ENCODE measurements around the gene TARBP2.

The TARBP2 gene

DNA sequence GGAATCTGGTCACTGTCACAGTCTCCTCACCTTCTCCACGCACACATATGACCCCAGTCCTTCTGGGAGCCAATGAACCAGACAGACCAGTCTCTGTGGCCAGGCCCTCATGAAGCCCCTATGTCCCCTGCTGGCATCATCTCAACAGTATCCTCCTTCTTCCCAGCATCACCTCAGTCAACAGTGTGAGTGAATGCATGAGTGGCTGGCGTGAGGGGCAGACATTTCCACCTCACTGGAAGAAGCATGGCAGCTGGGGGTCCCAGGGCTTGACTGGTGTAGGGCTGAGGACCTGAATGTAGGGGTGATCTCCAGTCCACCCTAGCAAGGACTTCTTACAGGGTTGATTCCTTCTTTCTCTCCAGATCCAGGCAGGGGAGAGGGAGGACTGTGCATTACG is 3.6 kb upstream of the TARBP2 start:
- DNase-seq: no peak

DNA sequence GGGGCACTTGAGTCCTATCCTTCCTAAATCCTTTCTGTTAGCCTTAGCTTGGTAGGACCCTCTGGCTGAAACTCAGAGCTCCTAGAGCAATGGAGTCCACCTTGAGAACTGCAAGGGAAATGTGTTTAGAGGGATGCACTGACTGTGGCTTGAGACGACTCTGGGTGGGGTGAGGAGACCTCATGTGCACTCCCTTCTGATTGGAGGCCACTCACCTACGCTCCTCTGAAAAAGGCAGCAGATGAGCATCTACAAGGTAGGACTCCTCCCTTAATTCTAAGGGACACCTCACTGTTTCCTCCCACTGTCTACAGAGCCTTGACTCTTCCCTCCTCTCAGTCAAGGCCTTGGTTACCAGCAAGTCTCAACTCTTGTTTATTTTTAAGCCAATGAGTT is 2.9 kb upstream of the TARBP2 start:
- no peak for DNase-seq

DNA sequence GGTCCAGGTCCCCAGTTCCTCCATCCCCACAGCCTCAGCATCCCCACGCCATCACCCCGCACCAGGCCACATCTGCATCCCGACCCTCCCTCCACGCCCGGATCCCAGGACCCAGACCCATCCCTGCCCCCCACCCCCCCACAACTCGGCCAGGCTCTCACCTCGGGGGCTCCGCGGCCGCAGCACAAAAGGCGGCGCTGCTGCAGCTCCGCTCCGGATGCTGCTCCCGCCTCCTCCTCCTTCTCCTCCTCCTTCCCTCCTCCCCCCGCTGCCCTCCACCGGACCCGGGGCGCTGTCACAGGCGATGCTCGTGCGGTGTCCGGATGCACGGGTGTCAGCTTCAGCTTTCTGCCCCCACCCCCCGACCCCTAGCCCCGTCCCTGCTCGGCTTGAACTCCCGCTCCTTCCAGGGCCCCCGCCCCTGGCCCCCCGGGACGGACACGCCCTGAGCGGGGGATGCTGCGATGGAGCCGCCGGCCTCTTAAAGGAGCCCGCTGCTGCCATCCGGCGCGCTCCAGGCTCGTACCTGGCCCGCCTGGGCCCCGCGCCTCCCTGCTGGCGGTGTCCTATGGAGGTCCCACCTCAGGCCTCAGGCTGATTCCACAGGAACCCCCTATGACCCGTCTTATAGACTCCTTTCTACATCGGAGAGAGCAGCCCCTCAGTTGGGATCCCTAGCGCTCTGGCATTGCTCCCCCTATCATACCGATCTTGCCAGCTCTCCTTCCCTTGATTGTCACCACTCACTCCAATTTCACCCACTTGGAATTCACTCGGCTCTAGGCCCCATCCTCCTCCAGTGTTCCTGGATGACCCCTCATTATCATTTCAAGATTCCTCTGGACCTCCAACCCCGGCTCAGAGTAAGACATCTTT is 1.6 kb upstream of the TARBP2 start, which contains the start of gene MAP3K12:
TSS of gene MAP3K12 (minus strand) at position 193 of the 876 bp plus-strand sequence. CDS start 12,067 bp downstream, outside the sequence.
- DNase-seq: peak; percentile 82

DNA sequence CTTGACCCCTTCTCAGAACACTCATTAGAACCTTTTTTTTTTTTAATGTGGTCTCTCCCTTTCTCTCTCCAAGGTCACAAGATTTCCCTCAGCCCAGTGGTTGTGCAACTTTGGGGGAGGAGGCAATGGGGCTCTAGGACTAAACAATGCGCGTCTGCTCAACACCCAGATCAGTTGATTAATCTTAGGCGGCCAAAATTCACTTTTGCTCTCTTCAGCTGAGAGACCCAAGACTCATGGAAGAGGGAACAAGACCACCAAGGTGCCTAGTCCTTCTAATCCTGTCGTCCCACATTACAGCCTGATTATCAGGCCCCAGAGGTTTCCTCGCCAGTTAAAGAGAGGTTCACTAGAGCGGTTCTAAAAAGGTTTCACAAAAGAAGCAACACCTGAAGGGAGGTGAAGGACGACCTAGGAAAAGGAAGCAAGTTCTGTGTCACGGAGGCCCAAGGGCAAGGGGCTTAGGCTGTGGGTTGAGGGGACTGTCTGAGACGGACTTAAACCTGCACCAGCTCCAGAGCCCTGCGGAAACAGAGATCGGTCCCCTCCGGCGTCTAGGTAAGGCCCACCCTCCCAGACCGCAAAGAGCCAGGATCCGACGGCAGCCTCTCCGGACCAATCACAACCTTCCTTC is 824 bp upstream of the TARBP2 start:
- no peak for DNase-seq

DNA sequence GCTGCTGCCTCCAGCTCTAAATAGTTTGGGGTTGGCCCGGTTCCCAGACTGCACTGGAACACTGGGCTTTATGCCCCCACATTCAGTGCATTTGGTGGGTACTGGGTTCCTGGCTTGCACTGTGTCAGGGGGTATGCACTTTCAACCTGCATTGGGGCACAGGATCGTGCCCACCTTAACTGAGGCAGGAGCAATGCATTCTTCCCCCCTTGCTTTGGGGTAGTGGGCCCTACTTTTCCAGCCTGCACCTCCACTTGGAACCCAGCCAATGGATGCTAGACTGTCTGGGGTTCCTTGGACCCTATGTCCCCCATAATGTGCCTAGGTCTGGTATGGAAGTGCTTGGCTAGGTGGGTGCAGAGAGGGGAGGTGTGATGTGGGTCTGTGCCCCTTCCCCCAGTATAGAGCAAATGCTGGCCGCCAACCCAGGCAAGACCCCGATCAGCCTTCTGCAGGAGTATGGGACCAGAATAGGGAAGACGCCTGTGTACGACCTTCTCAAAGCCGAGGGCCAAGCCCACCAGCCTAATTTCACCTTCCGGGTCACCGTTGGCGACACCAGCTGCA is 615 bp downstream of the TARBP2 start:
- DNase-seq: no peak

DNA sequence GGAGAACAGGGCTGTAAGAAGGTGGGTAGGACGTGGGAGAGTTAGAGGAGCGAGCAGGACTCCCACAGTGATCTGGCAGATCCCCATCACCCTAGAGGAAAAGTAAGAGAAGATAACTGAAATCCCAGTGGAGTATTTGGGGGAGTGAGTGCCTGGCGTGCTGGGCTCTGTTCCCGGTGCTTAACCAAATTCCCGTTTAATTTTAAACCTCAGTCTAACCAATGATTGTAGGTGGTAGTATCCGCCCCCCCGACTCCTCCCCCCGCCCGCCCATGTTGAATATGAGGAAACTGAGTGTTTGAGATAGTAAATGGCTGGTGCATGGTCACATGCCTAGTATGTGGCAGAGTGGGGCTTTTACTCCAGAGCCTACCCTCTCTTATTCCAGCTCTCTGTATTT is 1.2 kb downstream of the TARBP2 start:
- no peak for DNase-seq

DNA sequence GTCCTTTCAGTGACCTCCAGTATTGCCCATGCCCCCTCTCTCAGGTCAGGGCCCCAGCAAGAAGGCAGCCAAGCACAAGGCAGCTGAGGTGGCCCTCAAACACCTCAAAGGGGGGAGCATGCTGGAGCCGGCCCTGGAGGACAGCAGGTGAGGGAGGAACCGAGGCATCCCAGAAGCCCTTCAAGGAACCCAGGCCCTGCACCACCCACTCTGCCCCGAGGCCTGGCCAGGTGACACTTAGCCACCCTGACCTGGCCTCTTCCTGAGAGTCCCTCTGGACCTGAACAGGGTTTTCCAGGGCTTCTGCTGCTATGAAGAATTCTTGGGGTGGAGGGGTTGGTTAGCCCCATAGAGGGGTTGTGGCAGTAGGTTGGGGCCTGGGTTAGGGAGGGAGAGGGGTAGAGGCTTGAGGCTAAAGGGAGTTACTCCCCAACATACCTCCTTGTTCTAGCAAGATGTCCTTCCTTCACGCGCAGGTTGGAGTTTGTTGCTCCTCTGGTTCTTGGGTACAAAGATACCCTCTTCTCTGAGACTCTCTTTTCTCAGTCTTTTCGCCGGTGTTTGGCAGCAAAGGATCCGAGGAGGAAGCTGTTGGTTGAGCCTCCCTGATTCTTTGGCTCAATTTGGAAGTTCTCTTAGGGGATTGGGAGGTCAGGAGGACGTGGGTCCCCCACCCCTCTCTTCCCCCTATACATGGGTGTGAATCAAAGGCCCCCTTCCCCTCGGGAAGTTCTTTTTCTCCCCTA is 2.1 kb downstream of the TARBP2 start:
- DNase-seq: no peak

DNA sequence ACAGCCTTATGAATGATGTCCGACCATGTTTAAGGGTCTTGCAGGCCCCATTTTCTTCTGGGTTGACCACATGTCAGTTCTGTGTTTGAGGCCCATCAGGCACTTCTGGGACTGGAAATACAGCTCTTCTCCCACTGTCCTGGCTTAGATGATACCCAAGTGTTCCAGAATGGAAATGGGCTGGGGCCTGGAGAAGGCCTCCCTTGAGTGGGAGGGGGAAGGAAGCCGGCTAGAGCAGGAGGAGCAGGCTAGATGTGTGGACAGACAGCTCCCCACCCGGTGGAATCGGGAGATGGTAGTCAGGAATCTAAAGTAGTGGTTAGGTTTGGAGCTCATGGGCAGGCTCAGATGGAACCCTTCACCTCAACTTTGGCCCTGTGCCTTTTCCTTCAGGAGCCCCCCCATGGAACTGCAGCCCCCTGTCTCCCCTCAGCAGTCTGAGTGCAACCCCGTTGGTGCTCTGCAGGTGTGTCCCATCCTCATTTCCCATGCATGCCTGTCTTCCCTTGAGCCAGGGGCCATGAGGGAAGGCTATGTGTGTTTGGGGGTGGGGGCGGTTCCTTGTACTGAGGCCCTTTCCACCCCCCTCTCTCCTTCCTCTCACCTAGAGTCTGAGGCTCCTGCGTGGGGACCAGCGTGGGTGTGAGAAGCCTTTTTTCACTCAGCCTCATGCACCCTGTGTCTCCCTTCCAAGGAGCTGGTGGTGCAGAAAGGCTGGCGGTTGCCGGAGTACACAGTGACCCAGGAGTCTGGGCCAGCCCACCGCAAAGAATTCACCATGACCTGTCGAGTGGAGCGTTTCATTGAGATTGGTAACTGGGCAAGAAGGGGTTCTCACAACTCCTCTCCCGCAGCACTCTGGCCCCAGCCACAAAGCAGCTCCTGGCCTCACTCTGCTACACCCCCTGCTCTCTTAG is 3.2 kb downstream of the TARBP2 start:
- no peak for DNase-seq

DNA sequence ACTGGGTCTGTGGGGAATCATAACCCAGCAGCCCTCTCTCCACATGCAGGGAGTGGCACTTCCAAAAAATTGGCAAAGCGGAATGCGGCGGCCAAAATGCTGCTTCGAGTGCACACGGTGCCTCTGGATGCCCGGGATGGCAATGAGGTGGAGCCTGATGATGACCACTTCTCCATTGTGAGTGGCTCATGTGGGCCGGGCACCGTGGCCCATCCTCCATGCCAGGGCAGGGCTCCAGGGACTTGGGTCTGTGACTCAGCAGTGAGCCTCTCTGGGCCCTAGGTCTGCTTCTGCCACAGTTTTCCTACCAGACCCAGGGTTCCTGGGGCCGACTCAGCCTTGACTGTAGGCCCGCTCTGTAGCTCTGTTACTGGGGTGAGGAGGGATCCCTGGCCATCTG is 4.0 kb downstream of the TARBP2 start:
- no peak for DNase-seq

DNA sequence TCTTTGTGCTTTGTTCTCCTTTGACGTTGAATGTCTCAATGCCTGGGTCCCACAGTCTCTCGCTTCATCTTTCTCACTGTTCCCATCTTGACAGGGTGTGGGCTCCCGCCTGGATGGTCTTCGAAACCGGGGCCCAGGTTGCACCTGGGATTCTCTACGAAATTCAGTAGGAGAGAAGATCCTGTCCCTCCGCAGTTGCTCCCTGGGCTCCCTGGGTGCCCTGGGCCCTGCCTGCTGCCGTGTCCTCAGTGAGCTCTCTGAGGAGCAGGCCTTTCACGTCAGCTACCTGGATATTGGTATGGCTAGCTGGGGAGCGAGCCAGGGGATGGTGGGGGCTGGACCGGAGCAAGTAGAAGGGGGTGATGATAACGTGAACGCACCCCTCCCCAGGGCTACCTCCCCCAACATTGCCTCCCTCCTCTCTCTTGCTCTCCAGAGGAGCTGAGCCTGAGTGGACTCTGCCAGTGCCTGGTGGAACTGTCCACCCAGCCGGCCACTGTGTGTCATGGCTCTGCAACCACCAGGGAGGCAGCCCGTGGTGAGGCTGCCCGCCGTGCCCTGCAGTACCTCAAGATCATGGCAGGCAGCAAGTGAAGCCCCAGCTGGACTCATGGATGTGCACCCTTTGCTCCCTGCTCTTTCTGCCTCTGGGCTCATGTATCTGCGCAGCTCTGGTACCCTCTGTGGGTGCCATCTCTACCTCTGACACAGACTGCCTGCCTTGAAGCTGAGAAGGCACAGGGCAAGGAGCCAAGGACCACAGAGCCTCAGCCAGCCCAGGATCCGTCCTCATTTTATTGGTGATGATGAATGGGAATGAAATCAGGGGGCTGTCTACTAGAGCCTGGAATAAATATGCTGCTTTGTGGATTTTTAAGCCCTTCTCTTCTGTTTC is 4.7 kb downstream of the TARBP2 start:
- DNase-seq: no peak

DNA sequence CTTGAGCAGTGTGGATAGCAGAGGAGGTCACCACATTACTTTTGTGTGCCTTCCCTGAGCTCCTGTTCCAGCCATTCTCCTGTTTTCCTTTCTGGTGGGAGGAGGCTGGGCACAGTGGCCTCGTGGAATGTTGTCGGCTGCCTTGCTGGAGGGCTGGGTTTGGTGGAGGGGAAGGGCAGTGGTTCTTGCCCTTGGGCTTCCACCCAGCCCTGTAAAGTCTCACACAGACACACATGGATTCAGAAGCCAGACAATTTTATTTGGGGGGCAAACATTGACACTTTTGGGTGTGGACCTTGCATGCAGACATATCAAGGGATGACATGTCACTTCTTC is 5.3 kb downstream of the TARBP2 start:
- DNase-seq: no peak

DNA sequence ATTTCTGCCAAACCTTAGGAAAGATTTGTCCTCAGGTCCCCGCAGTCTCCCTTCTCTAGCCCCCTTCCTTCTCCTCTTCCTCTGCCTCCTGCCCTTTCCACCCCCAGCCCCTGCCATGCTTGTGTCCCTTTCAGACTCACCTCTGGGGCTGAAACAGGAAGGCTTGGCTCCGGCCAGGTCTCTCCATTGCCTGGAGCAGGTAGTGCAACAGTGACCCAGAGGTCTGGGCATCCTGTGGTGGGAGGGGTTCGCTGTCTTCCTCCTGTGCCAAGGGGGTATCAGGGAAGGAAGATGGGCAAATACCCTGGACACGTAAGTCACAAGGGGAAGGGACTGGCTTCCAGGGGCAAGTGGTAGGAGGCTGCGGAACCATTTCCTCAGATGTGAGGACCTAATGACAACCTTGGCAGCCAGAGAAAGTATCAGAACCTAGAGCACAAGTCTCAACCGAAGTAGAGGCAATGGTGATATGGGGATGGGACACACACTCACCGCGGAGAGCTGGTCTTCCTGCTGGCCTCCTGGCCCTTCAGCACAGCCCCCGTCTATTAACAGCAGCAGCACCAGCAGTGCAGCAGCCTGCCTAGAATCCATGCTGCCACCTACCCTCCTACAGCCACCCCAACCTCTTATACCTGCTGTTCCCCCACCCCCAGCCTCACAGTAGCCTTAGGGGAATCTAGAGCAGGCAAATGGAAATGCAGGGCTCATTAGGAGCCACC is 6.0 kb downstream of the TARBP2 start, which contains the start of gene NPFF:
TSS of gene NPFF (minus strand) at position 604 of the 722 bp plus-strand sequence. CDS start at position 594, 10 bp downstream.
- no peak for DNase-seq

DNA sequence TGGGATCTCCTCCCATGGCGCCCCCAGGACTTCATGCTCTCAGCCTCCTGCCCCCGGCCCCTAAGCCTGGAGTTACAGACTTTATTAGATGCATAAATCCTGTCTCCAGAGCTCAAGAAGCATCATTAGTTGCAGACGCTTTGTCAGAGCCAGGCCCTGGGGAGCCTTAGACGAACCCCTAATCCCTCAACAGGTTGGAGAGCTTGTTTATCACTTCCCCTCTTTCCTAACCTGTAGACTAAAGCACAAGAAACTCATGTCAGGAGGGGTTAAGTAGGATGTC is 6.5 kb downstream of the TARBP2 start:
- DNase-seq: no peak

DNA sequence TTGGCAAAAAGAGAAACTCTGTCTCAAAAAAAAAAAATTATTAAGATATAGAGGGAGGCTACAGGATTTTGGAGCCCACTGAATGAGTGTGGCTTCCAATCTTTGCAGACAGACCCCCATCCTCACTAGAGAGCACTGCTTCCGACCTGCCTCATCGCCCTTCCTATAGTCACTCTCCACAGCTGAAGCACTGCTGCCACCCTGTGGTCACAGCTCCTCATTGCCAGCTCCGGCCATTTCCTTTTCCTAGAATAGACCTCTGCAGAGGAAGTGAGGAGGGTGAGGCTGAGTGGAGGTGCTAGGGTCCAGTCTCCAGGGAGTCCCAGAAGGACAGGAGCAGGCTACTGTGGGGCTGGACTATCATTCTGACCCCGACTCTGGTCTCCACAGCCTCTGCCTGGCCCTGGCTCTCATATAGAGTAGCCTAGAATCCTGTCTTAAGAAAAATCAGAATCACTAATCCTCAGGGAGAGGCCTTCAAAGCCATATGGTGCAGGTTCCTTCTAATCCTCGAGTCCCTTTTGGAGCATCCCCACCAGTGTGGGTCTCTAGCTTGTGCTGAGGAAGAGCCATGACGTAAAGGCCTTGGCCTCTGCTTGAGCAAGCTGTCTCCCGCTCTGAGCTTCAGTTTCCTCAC is 7.6 kb downstream of the TARBP2 start:
- peak; percentile 96 for DNase-seq

DNA sequence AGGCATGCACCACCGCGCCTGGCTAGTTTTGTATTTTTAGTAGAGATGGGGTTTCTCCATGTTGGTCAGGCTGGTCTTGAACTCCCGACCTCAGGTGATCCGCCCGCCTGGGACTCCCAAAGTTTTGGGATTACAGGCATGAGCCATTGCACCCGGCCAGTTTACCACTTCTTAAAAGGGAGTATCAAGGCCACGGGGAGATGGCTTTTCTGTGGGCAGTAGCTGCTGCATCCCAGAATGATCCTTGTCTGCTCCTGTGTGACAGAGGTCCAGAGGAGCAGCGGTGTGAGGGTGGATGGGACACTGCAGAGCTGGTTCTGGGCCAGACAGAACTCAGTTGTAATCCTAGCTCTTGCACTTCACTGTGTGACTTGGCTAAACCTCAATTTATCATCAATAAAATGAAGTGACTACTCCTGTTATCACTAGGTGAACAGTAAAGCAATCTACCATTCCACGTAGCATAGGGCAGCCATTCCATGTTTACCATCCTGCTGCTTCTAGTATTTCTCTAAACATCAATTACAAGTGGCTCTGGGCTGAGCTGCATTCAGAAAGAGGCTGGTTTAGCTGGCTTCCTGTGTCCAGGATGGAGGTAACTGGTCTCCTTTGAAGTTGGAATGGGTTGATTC is 9.2 kb downstream of the TARBP2 start:
- DNase-seq: no peak

DNA sequence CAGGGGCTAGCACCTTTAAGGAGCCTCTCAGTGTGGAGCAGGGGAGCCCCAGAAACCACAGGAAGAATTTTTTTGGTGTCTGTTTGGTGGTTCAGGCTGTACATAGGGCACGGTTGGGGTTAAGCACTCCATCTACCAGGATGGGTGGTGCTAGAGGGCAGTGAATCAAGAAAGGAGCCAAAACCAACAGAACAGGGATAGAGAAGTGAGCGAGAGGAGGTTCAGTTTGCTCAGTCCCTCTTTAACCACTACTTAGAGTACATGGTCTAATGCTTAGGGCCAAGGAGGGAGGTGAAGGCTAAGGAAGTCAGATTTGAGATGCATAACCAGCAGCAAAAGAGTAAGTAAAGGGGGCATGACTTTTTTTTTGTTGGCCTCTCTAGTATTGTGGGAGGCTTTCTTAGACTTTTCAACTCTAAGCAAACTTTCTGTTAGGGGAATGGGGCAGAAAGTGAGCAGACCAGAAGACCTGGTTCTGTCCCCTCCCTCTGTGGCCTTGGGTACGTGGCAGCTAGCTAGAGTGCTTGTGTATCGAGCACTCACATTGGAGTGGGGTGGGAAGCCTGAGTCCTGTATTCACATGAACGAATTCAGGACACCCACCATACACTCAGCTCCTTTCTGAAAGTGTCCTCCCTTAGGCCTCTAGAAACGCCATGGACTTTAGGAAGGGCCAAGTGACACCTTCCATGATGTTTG is 12.8 kb downstream of the TARBP2 start:
- DNase-seq: no peak

DNA sequence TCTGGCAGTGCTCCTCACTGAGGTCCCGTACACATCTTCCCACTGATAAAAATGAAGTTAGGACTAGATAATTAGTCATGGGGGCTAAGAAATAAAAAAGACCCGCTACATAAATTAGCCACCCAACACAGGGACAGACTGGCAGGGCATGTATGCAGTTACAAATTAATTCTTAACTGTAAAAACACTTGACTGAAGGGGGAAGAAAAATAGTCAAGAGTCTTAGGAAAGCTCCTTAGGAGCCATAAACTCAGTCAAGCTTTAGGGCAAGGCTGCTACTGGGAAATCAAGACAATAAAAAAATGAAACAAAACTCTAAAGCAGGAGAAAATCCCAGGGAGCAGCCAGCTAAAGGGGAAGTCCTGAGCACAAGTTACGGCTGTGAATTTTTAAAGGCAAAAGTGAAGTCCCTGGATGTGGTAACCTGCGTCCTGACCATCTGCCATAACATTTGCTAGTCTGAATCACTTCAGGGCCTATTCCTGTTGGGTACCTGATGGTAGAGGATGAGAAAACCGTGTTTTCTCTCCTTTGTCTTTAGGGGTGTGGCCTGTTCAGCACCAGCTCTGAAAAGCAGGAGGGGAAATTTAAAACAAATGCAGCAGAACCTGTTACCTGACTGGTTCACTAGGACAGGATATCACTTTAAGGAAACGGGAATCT is 13.7 kb downstream of the TARBP2 start:
- no peak for DNase-seq

DNA sequence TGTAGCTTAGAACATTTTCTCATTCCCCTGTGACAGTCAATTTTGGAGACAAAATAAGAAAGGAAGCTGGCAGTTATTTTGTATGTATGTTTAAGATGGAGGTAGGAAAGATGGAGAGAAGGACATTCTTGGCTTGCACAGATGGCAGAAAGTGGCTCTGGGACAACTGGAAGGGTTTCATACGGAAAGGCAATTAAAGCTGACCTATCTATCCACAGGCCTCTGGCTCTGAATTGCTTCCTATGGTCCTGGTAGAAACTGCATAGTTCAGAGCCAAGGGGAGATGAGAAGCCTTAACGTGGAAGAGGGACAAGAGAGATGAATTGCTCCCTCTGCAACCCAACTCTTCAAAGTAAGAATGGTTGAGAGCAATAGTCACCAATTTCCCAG is 14.2 kb downstream of the TARBP2 start:
- DNase-seq: no peak

All from eye (tissue), 1 donor.